Endothelial cell of umbilical vein (primary cell): ENCODE measurements around the gene ZC3H12A. TPM values are rescaled to one million over a fixed set of nuclear protein-coding genes. Genes with fewer than 3 reads are reported as not detected.

Source experiments
- BruUV-seq: library from RNA; stranded (reverse); fragments of 400-500 nt; replicated peaks from 2 replicates; lab custom pipeline; 2021; lab: Mats Ljungman, UMichigan
- CTCF ChIA-PET: fragments of 300-600, 350-600 bp; sonication (Branson Sonifier 250); formaldehyde crosslinking; loops from one replicate; lab custom pipeline; 2021; ENCODE audit warnings: antibody characterized with exemption, inconsistent platforms; lab: Charles Lee
- POLR2A ChIA-PET: fragments of 300-600, 350-600 bp; sonication (Branson Sonifier 250); formaldehyde crosslinking; loops from one replicate; lab custom pipeline; 2021; ENCODE audit warnings: antibody characterized with exemption, inconsistent platforms; lab: Charles Lee
- DNase-seq: peaks from one replicate; pipeline ENCODE4 v3.0.0-alpha.2; 2011; ENCODE audit warnings: low read depth, low spot score
- FAIRE-seq: peaks from 2 replicates; lab custom pipeline; 2011; peaks lifted over from hg19 to GRCh38; lab: Jason Lieb, UNC
- H2AFZ ChIP-seq: 2 replicates; pipeline ENCODE4 v1.6.0; 2012; ENCODE audit warnings: low read depth, low read length, control low read depth, inconsistent platforms
- H3K27ac ChIP-seq: 2 replicates; pipeline ENCODE4 v1.5.1; 2011; ENCODE audit warnings: low read depth, mild to moderate bottlenecking, control low read depth, low read length, moderate library complexity; ENCODE audit not compliant: insufficient read depth
- H3K27me3 ChIP-seq, 2 experiments: 2 replicates each; pipeline versions ENCODE4 v1.6.0 to v1.6.1; 2011; ENCODE audit warnings: low read length in 2 of 2, mixed read lengths in 1 of 2; ENCODE audit not compliant: control insufficient read depth in 2 of 2, insufficient read depth in 2 of 2
- H3K36me3 ChIP-seq, 2 experiments: 2 replicates in 1 of 2; 3 replicates in 1 of 2; pipeline ENCODE4 v1.5.1; 2011; ENCODE audit warnings: low read length in 2 of 2, mild to moderate bottlenecking in 1 of 2, moderate library complexity in 1 of 2; ENCODE audit not compliant: control insufficient read depth in 2 of 2, insufficient read depth in 2 of 2; ENCODE audit errors: extremely low read depth in 1 of 2
- H3K4me1 ChIP-seq: 3 replicates; pipeline ENCODE4 v1.5.1; 2011; ENCODE audit warnings: mild to moderate bottlenecking, low read length; ENCODE audit not compliant: control insufficient read depth, insufficient read depth; ENCODE audit errors: extremely low read depth
- H3K4me2 ChIP-seq: 2 replicates; pipeline ENCODE4 v1.6.1; 2011; ENCODE audit warnings: low read length, control low read depth, mixed read lengths; ENCODE audit not compliant: insufficient read depth
- H3K4me3 ChIP-seq, 3 experiments: fragments of 200-600 bp in 1 of 3; sonication (generic), shearing (Covaris generic) in 1 of 3; replicated peaks in 1 of 3; 2 replicates each; pipeline ENCODE4 v1.5.1; 2011 to 2016; ENCODE audit warnings: control low read depth in 3 of 3, low read length in 3 of 3, mild to moderate bottlenecking in 2 of 3, inconsistent platforms in 1 of 3, low read depth in 1 of 3, moderate library complexity in 1 of 3; ENCODE audit not compliant: insufficient read depth in 1 of 3
- H3K79me2 ChIP-seq: 2 replicates; pipeline ENCODE4 v1.6.0; 2012; ENCODE audit warnings: low read length, inconsistent platforms; ENCODE audit not compliant: control insufficient read depth, insufficient read depth
- H3K9ac ChIP-seq: replicated peaks from 2 replicates; pipeline ENCODE3; 2011; ENCODE audit warnings: low read length, control low read depth; ENCODE audit not compliant: insufficient read depth; ENCODE audit errors: extremely low read depth
- H3K9me1 ChIP-seq: replicated peaks from 3 replicates; pipeline ENCODE4 v1.6.0; 2011; ENCODE audit warnings: mild to moderate bottlenecking, low read length; ENCODE audit not compliant: control insufficient read depth, insufficient read depth; ENCODE audit errors: extremely low read depth
- H3K9me3 ChIP-seq: replicated peaks from 2 replicates; pipeline ENCODE4 v1.5.1; 2012; ENCODE audit warnings: low read length, inconsistent platforms; ENCODE audit not compliant: control insufficient read depth, insufficient read depth
- H4K20me1 ChIP-seq: replicated peaks from 2 replicates; pipeline ENCODE3; 2011; ENCODE audit warnings: mild to moderate bottlenecking, low read length; ENCODE audit not compliant: control insufficient read depth, insufficient read depth; ENCODE audit errors: extremely low read depth
- CTCF ChIP-seq, 2 donors: IDR thresholded peaks; 1 replicate in 1 of 2; 2 replicates in 1 of 2; pipeline ENCODE4 v1.5.1; 2011; ENCODE audit warnings: low read length in 2 of 2, mild to moderate bottlenecking in 2 of 2, moderate library complexity in 2 of 2, control low read depth in 1 of 2, inconsistent platforms in 1 of 2, low read depth in 1 of 2; ENCODE audit not compliant: insufficient read depth in 1 of 2; ENCODE audit errors: extremely low read depth in 1 of 2
- EZH2 ChIP-seq: IDR thresholded peaks from 2 replicates; pipeline ENCODE4 v1.6.1; 2012; ENCODE audit warnings: borderline replicate concordance, low read depth, mild to moderate bottlenecking, moderate library complexity, low read length, inconsistent platforms; ENCODE audit not compliant: severe bottlenecking
- FOS ChIP-seq: IDR thresholded peaks from 2 replicates; pipeline ENCODE4 v1.6.1; 2011; ENCODE audit warnings: mild to moderate bottlenecking, low read length, moderate library complexity, borderline replicate concordance; ENCODE audit not compliant: insufficient read depth
- GATA2 ChIP-seq: IDR thresholded peaks from 2 replicates; pipeline ENCODE4 v1.7.0; 2011; ENCODE audit warnings: low read depth, mild to moderate bottlenecking, moderate library complexity, mixed read lengths, low read length; ENCODE audit not compliant: insufficient read length, insufficient read depth
- JUN ChIP-seq: IDR thresholded peaks from 2 replicates; pipeline ENCODE4 v1.6.1; 2011; ENCODE audit warnings: borderline replicate concordance, low read depth; ENCODE audit not compliant: insufficient read length, insufficient read depth
- MAX ChIP-seq: IDR thresholded peaks from 2 replicates; pipeline ENCODE4 v1.6.1; 2011; ENCODE audit not compliant: insufficient read depth, insufficient read length
- MYC ChIP-seq: IDR thresholded peaks from one replicate; pipeline ENCODE4 v1.6.1; 2011; ENCODE audit warnings: mild to moderate bottlenecking, low read depth, low read length
- POLR2A ChIP-seq: IDR thresholded peaks from 2 replicates; pipeline ENCODE4 v1.6.1; 2012; ENCODE audit warnings: low read depth, mild to moderate bottlenecking, control low read depth, low read length
- POLR2AphosphoS5 ChIP-seq: IDR thresholded peaks from 2 replicates; pipeline ENCODE4 v1.6.1; 2012; ENCODE audit warnings: low read depth, mild to moderate bottlenecking, control low read depth, low read length, moderate library complexity; ENCODE audit not compliant: insufficient read depth
- dilution Hi-C: fragments of 300-500 bp; cut with MboI; formaldehyde crosslinking; loops from one replicate; pipeline ENCODE4 v1.15.0; 2019; ENCODE audit warnings: low sequenced_read_pairs; ENCODE audit not compliant: extremely low pct_ligation_motif_present
- intact Hi-C: fragments of 100-400 bp; cut with micrococcal nuclease; formaldehyde crosslinking; loops from one replicate; pipeline ENCODE4 v1.10.0; 2022
- polyA plus RNA-seq, 4 experiments: library from polyadenylated mRNA; depleted of rRNA in 3 of 4; stranded (reverse) in 3 of 4; unstranded in 1 of 4; fragments of >200 nt; gene quantifications; 2 replicates each; pipeline versions ENCODE4 v1.2.1 to v1.2.3, GENCODE V29; 2011 to 2012; ENCODE audit warnings: missing spikeins in 1 of 4
- total RNA-seq: library from RNA; stranded (reverse); gene quantifications from 2 replicates; pipeline ENCODE4 v1.2.3, GENCODE V29; 2021

ZC3H12A gene
- total and polyA plus RNA-seq, 2 donors (not counting 3 experiments of a cell fraction or from before 2014, with no cell fraction given) = 6.3 to 9.4 TPM

GRCh38 chr1:37448691-37449417 is 25.5 kb upstream of the ZC3H12A start:
- intact Hi-C loops = no loop called here
- POLR2A ChIA-PET = no interaction called here
- Histone ChIP-seq H3K79me2 (no peaks in the 10 kb centered on the region), H3K9me3 (no peaks in the 10 kb centered on the region), H3K27me3 (peaks cover 0 to 6% of the 10 kb centered on the region in 2 experiments), H3K4me3 (no peak overlapping the region), H4K20me1 (no peaks in the 10 kb centered on the region), H2AFZ (no peak overlapping the region), H3K36me3 (no peaks in the 10 kb centered on the region), H3K27ac (no peak overlapping the region), H3K4me1 (no peaks in the 10 kb centered on the region), H3K9me1 (no peaks in the 10 kb centered on the region), H3K9ac (no peak overlapping the region), H3K4me2 (no peak overlapping the region)
- FAIRE-seq = no peak
- TF ChIP-seq MYC (no peak), MAX (no peak), EZH2 (no peak), POLR2A (no peak), FOS (no peak), CTCF (IDR thresholded peaks at IDR 0.05; ENCODE audit: extremely low read depth in 1 of 2, insufficient read depth in 1 of 2, low read depth in 1 of 2, low read length in 2 of 2) (no peak), POLR2AphosphoS5 (no peak), GATA2 (no peak), JUN (no peak)
- no TSS peak for BruUV-seq
- DNase-seq = no peak
- dilution Hi-C loops = no loop called here
- CTCF ChIA-PET = interaction anchor here (1.0 to 2.8 kb wide), 4 partner anchors 13 to 234 kb away, joined by 4 to 23 read pairs (median 6); partner anchors contain the start of gene MEAF6
